GM18517 (cell line): ENCODE results near the gene PGBD2.
A peak's percentile ranks its signal among the peaks of the same experiment; 100 is the strongest.
"Not testable (repeated sequence)": the region's sequence is repeated elsewhere in the genome, so short reads cannot be mapped to it uniquely, and the experiment has no call there.

Source experiments
- ATAC-seq: cut with Tn5 transposase; IDR thresholded peaks from one replicate; pipeline ENCODE4 v1.9.1; 2021; ENCODE audit warnings: mild to moderate bottlenecking, moderate library complexity; ENCODE audit not compliant: unreplicated experiment

The PGBD2 gene

GRCh38 chr1:248886237-248886895, 19.7 kb upstream of the PGBD2 start:
- no peak for ATAC-seq

GRCh38 chr1:248889914-248890243, 16.2 kb upstream of the PGBD2 start:
- ATAC-seq, result not testable (repeated sequence)

GRCh38 chr1:248890549-248891498, 15.2 kb upstream of the PGBD2 start:
- ATAC-seq, result no peak

- ATAC-seq, result no peak
Measured at GRCh38 chr1:248891758-248892157, 14.3 kb upstream of the PGBD2 start.

GRCh38 chr1:248892590-248892989, 13.4 kb upstream of the PGBD2 start:
- no peak for ATAC-seq

GRCh38 chr1:248894837-248895236, 11.2 kb upstream of the PGBD2 start:
- no peak for ATAC-seq

GRCh38 chr1:248897412-248898337, 8.4 kb upstream of the PGBD2 start:
- ATAC-seq, result no peak

- no peak for ATAC-seq
Measured at GRCh38 chr1:248900637-248901036, 5.4 kb upstream of the PGBD2 start.

- ATAC-seq, result no peak
Measured at GRCh38 chr1:248901578-248901977, 4.5 kb upstream of the PGBD2 start.

GRCh38 chr1:248904437-248905216, 1.4 kb upstream of the PGBD2 start:
- no peak for ATAC-seq

GRCh38 chr1:248905662-248906008, 400 bp upstream of the PGBD2 start:
- ATAC-seq, result no peak

GRCh38 chr1:248906753-248907661, 972 bp downstream of the PGBD2 start:
- peak; percentile 21 for ATAC-seq

- ATAC-seq, result no peak
Measured at GRCh38 chr1:248910761-248911160, 4.7 kb downstream of the PGBD2 start.

GRCh38 chr1:248913933-248914332, 7.9 kb downstream of the PGBD2 start:
- ATAC-seq, result no peak

GRCh38 chr1:248914796-248915381, 8.9 kb downstream of the PGBD2 start:
- ATAC-seq, result no peak

- ATAC-seq, result no peak
Measured at GRCh38 chr1:248918131-248918530, 12.1 kb downstream of the PGBD2 start.

- no peak for ATAC-seq
Measured at GRCh38 chr1:248923352-248924338, 17.6 kb downstream of the PGBD2 start.
